Stimulated activated CD4-positive, alpha-beta T cell treated with anti-CD3 and anti-CD28 coated beads, TNF-alpha, amount 100 ng/mL, for 48 hours (primary cell): ENCODE results near the gene IL17REL.

Source experiments
- DNase-seq, 3 donors: peaks; one replicate each; pipeline ENCODE4 v3.0.0-alpha.2; 2020; ENCODE audit warnings: low read depth in 3 of 3

IL17REL gene

DNA sequence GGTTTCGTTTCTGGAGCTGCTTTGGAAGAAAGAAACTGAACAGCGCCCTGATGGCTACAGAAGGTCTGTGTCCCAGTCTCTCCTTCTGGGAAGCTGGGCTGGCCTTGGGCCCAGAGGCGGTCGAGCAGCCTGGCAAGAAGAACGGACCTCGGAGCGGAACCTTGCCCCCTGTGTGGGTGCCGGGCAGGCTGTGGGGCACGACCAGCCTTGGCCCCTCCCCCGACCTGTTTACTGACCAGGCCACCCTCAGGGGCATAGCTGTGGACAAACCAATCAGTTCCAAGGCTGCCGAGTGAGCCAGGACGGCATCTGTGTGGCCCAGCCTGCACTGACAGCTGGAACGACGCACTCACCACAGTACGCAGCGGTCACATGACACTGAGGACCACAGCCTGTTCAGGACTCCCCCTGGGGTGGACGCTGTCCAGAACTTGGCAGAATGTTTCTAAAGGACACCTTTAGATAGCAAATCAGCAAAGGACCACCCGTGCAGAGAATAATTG, 44.8 kb downstream of the IL17REL start:
- no peak for DNase-seq

GRCh38 chr22:49966774-49967705, 45.5 kb downstream of the IL17REL start:
- no peak for DNase-seq

DNA sequence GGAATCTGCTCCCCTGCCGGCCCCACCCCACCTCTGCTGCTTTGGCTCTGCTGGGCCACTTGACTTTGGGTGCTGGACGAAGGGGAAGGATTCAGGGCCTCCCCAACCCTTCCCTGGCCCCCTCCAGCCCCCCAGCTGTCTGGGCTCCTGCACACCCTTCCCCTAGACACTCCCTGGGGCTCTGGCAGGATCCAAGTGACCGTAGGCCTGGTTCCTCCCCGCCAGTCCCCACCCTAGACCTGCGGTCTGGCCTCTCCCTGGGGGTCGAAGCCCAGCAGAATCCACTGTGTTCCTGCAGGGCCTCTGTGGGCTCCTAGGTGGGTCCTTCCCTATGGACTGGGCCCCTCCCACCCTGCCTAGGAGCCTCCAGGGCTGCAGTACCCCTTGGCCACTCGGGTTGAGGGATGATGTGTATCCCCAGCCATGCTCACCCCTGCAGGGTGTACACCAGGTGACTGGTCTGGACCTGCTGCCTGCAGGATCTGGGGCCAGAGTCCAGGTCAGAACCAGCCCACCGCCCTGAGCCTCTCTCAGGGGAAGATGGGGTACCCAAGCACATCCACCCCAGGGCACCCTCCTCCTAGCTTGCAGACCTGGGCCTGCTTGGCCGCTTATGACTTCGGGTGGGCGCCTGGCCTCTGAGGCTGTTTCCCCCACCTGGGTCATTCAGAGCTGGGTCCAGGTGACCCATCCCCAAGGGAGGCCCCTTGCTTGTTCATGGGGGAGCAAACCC, 46.4 kb downstream of the IL17REL start:
- DNase-seq: no peak

GRCh38 chr22:49965091-49966040, 47.2 kb downstream of the IL17REL start:
- DNase-seq: no peak

GRCh38 chr22:49964136-49965090, 48.2 kb downstream of the IL17REL start:
- no peak for DNase-seq

DNA sequence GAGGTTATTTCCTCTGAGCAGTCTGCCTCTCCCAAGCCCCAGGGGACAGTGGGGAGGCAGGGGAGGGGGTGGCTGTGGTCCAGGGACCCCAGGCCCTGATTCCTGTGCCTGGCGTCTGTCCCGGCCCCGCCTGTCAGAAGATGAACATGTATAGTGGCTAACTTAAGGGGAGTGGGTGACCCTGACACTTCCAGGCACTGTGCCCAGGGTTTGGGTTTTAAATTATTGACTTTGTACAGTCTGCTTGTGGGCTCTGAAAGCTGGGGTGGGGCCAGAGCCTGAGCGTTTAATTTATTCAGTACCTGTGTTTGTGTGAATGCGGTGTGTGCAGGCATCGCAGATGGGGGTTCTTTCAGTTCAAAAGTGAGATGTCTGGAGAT, 48.9 kb downstream of the IL17REL start:
- no peak for DNase-seq

DNA sequence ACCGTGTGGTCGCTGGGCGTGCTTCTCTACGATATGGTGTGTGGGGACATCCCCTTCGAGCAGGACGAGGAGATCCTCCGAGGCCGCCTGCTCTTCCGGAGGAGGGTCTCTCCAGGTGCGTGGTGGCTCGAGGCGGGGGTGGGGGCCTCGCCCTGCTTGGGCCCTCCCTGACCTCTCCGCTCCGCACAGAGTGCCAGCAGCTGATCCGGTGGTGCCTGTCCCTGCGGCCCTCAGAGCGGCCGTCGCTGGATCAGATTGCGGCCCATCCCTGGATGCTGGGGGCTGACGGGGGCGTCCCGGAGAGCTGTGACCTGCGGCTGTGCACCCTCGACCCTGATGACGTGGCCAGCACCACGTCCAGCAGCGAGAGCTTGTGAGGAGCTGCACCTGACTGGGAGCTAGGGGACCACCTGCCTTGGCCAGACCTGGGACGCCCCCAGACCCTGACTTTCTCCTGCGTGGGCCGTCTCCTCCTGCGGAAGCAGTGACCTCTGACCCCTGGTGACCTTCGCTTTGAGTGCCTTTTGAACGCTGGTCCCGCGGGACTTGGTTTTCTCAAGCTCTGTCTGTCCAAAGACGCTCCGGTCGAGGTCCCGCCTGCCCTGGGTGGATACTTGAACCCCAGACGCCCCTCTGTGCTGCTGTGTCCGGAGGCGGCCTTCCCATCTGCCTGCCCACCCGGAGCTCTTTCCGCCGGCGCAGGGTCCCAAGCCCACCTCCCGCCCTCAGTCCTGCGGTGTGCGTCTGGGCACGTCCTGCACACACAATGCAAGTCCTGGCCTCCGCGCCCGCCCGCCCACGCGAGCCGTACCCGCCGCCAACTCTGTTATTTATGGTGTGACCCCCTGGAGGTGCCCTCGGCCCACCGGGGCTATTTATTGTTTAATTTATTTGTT, 49.6 kb downstream of the IL17REL start:
- DNase-seq: no peak

- peak; percentile 79 to 82 (median 81) for DNase-seq
These were observed 50.4 kb downstream of the IL17REL start for GRCh38 chr22:49962012-49962750.

- DNase-seq: no peak
These were observed 51.0 kb downstream of the IL17REL start for GRCh38 chr22:49961601-49962011.

DNA sequence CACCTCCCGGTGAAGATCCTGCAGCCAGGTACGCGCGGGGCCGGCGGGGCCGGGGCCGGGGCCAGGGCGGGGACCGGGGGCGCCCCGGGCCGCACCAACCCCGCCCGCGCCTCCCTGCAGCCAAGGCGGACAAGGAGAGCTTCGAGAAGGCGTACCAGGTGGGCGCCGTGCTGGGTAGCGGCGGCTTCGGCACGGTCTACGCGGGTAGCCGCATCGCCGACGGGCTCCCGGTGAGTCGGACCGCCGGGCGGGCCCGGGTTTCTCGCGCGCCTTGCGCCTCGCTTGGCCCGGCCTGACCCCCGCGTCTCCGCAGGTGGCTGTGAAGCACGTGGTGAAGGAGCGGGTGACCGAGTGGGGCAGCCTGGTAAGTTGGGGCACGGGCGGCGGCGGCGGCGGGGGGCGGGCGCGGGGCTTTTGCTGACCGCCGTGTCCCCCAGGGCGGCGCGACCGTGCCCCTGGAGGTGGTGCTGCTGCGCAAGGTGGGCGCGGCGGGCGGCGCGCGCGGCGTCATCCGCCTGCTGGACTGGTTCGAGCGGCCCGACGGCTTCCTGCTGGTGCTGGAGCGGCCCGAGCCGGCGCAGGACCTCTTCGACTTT, 51.5 kb downstream of the IL17REL start:
- no peak for DNase-seq

GRCh38 chr22:49960159-49961004, 52.2 kb downstream of the IL17REL start, which contains the start of gene PIM3:
PIM3 (plus strand) TSS chr22:49960772; CDS start chr22:49960948, 176 bp downstream.
- peak; percentile 86 to 93 (median 90) for DNase-seq

- DNase-seq: no peak
These were observed 52.8 kb downstream of the IL17REL start for GRCh38 chr22:49959782-49960158.

GRCh38 chr22:49958931-49959781, 53.4 kb downstream of the IL17REL start:
- DNase-seq: no peak

DNA sequence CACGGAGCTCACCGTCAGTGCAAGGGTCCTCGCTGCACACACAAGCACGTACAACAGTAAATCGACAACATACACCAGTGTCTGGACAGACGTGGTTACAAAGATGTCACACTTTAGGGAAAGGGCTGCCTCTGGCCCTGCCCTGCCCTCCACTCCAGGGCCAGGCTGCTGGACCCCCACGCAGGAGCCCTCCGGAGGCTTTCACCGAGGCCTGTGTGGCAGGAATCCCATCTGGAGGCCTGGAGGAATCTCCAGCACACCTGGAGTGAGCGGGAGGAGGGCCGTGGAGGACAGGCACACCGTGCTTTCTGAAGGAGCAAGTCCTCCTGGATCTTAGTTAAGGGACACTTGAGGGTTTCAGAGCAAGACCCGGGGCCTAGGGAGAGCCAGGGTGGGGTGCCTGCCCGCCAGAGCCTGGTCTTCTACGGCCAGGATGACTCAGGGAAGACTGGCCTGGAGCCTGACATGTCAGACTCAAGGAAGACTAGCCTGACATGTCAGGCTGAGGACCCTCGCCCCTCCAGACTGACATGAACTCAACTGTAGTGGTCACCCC, 54.1 kb downstream of the IL17REL start:
- no peak for DNase-seq

DNA sequence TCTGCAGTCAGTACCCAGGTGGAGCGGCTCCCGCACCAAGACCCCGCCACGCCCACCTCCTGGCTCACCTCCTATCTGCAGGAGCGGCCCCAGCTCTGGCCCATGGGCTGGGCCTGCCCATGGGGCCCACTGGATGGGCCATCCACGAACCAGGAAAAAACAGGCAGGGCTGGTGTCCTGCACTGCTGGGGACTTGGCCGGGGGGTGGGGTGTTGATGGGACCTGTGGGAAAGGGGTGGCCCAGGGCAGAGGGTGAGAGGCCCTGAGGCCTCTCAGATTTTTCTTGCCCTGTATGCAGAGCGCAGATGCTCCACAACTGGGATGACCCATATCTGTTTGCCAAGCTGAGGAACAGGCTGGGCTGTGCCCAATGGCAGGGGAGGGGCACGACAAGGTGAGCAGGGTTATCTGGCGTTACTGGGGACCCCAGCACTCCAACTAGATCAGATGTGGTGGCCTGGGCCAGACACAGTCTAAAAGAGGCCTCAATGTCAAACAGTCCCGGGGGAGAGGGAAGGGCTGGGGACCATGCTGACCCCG, 54.7 kb downstream of the IL17REL start:
- DNase-seq: no peak
